ENCODE results near the gene PAM16. TPM values are rescaled to one million over a fixed set of nuclear protein-coding genes. Genes with fewer than 3 reads are reported as not detected.
A peak's percentile ranks its signal among the peaks of the same experiment; 100 is the strongest.
"Not testable (repeated sequence)": the region's sequence is repeated elsewhere in the genome, so short reads cannot be mapped to it uniquely, and the experiment has no call there.

The PAM16 gene
- total RNA-seq, 2 experiments from 2014 or later, result 29.7 to 33.9 TPM

- H3K4me1 Mint-ChIP-seq, result no peaks in the 10 kb centered on the region
- POLR2A ChIA-PET, result interaction anchor here (4.1 kb wide), 1 partner anchor 12 kb away, joined by 17 read pairs; the partner anchor contains the start of gene PAM16
- H3K9me3 Mint-ChIP-seq, result no peaks in the 10 kb centered on the region
- CTCF ChIA-PET, result no interaction called here
- no peaks in the 10 kb centered on the region for H3K36me3 Mint-ChIP-seq (ENCODE audit: low read depth)
- H3K27ac Mint-ChIP-seq, result no peak overlapping the region
- no peaks in the 10 kb centered on the region for H3K27me3 Mint-ChIP-seq
- no peak for DNase-seq
- H3K4me3 Mint-ChIP-seq, result no peak overlapping the region
Measured at GRCh38 chr16:4338712-4339299, 12.3 kb downstream of the PAM16 start.

- no peaks in the 10 kb centered on the region for H3K36me3 Mint-ChIP-seq (ENCODE audit: low read depth)
- H3K4me1 Mint-ChIP-seq, result no peaks in the 10 kb centered on the region
- H3K9me3 Mint-ChIP-seq, result no peaks in the 10 kb centered on the region
- DNase-seq, result no peak
- H3K27me3 Mint-ChIP-seq, result peaks cover 2% of the 10 kb centered on the region
- ChIA-PET CTCF (no interaction called here), POLR2A (interaction anchor here (4.1 kb wide), 1 partner anchor 12 kb away, joined by 17 read pairs; the partner anchor contains the start of gene PAM16)
- H3K4me3 Mint-ChIP-seq, result no peak overlapping the region
- H3K27ac Mint-ChIP-seq, result no peak overlapping the region
Measured at GRCh38 chr16:4338125-4338582, 13.0 kb downstream of the PAM16 start.

DNA sequence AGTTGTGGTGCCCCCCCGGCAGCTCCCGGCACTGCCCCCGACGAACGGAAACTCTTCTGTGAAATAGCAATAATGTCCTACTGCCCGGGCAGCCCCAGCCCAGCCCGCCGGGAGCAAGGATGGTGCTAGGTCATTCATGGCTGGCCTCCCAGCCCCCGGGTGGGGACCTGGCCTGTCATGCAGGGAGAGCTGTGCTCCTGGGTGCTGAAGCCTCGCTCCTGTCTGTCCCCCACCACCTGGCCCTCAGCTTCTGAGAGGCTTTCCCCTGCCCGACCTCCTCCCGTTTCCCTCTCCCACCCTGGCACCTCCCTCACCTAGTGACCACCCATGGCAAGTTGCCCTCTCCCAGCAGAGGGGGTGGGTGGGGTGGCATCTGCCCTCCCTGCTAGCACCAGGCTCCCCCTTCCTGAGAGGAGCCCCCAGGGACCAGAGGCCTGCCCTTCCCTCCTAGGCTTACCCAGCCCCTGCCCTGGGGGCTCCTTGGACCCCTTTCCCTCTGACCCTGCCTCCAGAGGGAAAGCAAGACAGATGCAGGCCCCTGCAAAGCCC is 13.5 kb downstream of the PAM16 start:
- H3K4me3 Mint-ChIP-seq, result no peak overlapping the region
- no peaks in the 10 kb centered on the region for H3K9me3 Mint-ChIP-seq
- POLR2A ChIA-PET, result no interaction called here
- peaks cover 2% of the 10 kb centered on the region for H3K27me3 Mint-ChIP-seq
- H3K4me1 Mint-ChIP-seq, result no peaks in the 10 kb centered on the region
- CTCF ChIA-PET, result no interaction called here
- H3K27ac Mint-ChIP-seq, result no peak overlapping the region
- no peaks in the 10 kb centered on the region for H3K36me3 Mint-ChIP-seq (ENCODE audit: low read depth)
- no peak for DNase-seq

- ChIA-PET POLR2A (no interaction called here), CTCF (no interaction called here)
Measured at GRCh38 chr16:4336701-4337539, 14.2 kb downstream of the PAM16 start.

DNA sequence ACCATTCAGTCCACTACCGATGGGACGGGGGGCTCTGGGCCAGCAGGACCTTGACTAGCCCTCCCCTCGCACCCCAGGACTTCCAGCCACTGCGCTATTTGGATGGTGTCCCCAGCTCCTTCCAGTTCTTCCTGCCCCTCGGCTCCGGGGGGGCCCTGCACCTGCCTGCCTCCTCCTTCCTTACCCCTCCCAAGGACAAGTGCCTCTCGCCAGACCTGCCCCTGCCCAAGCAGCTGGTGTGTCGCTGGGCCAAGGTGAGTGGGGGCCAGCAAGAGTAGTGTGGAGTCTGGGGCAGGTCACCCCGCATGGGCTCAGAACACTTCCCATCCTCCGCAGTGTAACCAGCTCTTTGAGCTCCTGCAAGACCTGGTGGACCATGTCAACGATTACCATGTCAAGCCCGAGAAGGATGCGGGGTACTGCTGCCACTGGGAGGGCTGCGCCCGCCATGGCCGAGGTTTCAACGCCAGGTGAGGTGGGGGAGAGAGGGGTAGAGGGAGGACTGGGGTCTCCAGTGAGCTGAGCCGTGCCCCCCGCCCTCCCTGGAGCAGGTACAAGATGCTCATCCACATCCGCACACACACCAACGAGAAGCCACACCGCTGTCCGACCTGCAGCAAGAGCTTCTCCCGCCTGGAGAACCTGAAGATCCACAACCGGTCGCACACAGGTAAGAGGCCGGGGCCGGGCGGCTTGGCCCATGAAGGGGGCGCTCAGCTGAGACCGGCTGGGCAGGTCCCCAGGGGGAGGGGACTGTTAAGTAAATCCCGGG is 16.2 kb downstream of the PAM16 start:
- ChIA-PET POLR2A (no interaction called here), CTCF (interaction anchor here (1.3 kb wide), 1 partner anchor 46 kb away, joined by 4 read pairs; no protein-coding TSS in a partner anchor)
- no peaks in the 10 kb centered on the region for H3K4me1 Mint-ChIP-seq
- peaks cover 2% of the 10 kb centered on the region for H3K27me3 Mint-ChIP-seq
- H3K9me3 Mint-ChIP-seq, result no peaks in the 10 kb centered on the region
- H3K27ac Mint-ChIP-seq, result no peak overlapping the region
- no peak overlapping the region for H3K4me3 Mint-ChIP-seq
- no peak for DNase-seq
- H3K36me3 Mint-ChIP-seq (ENCODE audit: low read depth), result no peaks in the 10 kb centered on the region

More at GRCh38 chr16:4336701-4337539, 14.2 kb downstream of the PAM16 start:
- no peak overlapping the region for H3K4me3 Mint-ChIP-seq
- no peaks in the 10 kb centered on the region for H3K9me3 Mint-ChIP-seq
- peaks cover 2% of the 10 kb centered on the region for H3K27me3 Mint-ChIP-seq
- H3K4me1 Mint-ChIP-seq, result no peaks in the 10 kb centered on the region
- DNase-seq, result no peak
- H3K36me3 Mint-ChIP-seq (ENCODE audit: low read depth), result no peaks in the 10 kb centered on the region
- no peak overlapping the region for H3K27ac Mint-ChIP-seq

DNA sequence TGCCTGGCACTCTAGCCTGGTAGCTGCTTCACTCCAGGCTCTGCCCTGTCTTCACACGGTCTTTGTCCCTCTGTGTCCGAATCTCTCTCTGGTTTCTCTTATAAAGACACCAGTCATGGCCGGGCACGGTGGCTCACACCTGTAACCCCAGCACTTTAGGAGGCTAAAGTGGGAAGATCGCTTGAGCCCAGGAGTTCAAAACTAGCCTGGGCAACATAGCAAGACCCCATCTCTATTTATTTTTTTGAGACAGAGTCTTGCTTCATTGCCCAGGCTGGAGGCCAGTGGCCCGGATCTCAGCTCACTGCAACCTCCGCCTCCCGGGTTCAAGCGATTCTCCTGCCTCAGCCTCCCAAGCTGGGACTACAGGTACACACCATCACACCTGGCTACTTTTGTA is 17.4 kb downstream of the PAM16 start:
- DNase-seq; H3K4me1 Mint-ChIP-seq; H3K4me3 Mint-ChIP-seq; H3K36me3 Mint-ChIP-seq (ENCODE audit: low read depth); H3K27ac Mint-ChIP-seq; H3K27me3 Mint-ChIP-seq; H3K9me3 Mint-ChIP-seq: not testable (repeated sequence)
- ChIA-PET POLR2A (interaction anchor here (1.3 kb wide), 1 partner anchor 26 kb away, joined by 3 read pairs; no protein-coding TSS in a partner anchor), CTCF (interaction anchor here (8.1 kb wide), 1 partner anchor 45 kb away, joined by 65 read pairs; no protein-coding TSS in a partner anchor)

GRCh38 chr16:4333308-4333638 is 17.8 kb downstream of the PAM16 start:
- POLR2A ChIA-PET, result interaction anchor here (1.3 kb wide), 1 partner anchor 26 kb away, joined by 3 read pairs; no protein-coding TSS in a partner anchor
- H3K36me3 Mint-ChIP-seq (ENCODE audit: low read depth), result no peaks in the 10 kb centered on the region
- no peaks in the 10 kb centered on the region for H3K4me1 Mint-ChIP-seq
- peaks cover 7% of the 10 kb centered on the region for H3K27me3 Mint-ChIP-seq
- H3K9me3 Mint-ChIP-seq, result no peaks in the 10 kb centered on the region
- CTCF ChIA-PET, result interaction anchor here (8.1 kb wide), 1 partner anchor 44 kb away, joined by 65 read pairs; no protein-coding TSS in a partner anchor
- no peak overlapping the region for H3K27ac Mint-ChIP-seq
- no peak for DNase-seq
- no peak overlapping the region for H3K4me3 Mint-ChIP-seq

- Mint-ChIP-seq H3K27me3 (peaks cover 9% of the 10 kb centered on the region), H3K4me3 (no peak overlapping the region), H3K4me1 (no peaks in the 10 kb centered on the region), H3K27ac (no peak overlapping the region), H3K36me3 (ENCODE audit: low read depth) (no peaks in the 10 kb centered on the region), H3K9me3 (no peaks in the 10 kb centered on the region)
- no peak for DNase-seq
- CTCF ChIA-PET, result interaction anchor here (2.2 to 8.1 kb wide), 2 partner anchors 44 to 79 kb away, joined by 9 to 65 read pairs; no protein-coding TSS in a partner anchor
- POLR2A ChIA-PET, result interaction anchor here (1.3 kb wide), 1 partner anchor 25 kb away, joined by 3 read pairs; no protein-coding TSS in a partner anchor
Measured at GRCh38 chr16:4332623-4333307, 18.4 kb downstream of the PAM16 start.

GRCh38 chr16:4332083-4332482 is 19.0 kb downstream of the PAM16 start:
- DNase-seq, result no peak
- POLR2A ChIA-PET, result interaction anchor here (1.0 kb wide), 1 partner anchor 78 kb away, joined by 3 read pairs; no protein-coding TSS in a partner anchor
- Mint-ChIP-seq H3K4me3 (no peak overlapping the region), H3K9me3 (no peaks in the 10 kb centered on the region), H3K27ac (no peak overlapping the region), H3K36me3 (ENCODE audit: low read depth) (no peaks in the 10 kb centered on the region), H3K27me3 (peaks cover 9% of the 10 kb centered on the region), H3K4me1 (no peaks in the 10 kb centered on the region)
- CTCF ChIA-PET, result interaction anchor here (1.0 to 8.1 kb wide), 6 partner anchors 19 to 83 kb away, joined by 3 to 65 read pairs (median 5); partner anchors contain the start of gene PAM16

DNA sequence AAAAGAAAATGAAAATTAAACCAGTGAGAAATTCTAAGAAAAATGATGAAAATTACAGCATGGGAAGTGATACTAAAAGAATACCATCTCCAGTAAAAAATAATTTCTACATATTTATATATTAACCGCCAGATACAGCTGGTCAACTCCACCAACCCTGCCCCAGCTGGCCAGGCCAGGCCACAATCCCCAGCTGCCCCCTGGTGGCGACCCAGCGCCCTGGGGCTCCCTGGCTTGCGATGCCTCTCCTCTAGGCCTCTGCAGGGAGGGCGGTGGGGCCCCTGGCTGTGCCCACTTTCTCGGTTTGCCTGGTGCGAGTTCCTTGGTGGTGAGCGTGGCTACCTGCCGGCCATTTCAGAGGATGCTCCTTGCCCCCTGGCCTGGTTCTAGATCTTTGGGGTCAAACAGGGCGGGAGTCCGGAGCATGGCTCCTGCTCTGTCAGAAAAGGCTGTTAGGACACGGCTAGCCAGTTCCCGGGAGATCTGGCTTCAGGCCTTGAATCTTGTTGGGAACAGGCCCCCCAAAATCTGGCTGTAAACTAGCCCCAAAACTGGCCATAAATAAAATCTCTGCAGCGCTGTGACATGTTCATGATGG is 20.7 kb downstream of the PAM16 start:
- ChIA-PET CTCF (interaction anchor here (0.5 to 8.1 kb wide), 11 partner anchors 15 to 82 kb away, joined by 3 to 65 read pairs (median 3); partner anchors contain the start of gene TFAP4), POLR2A (interaction anchor here (1.1 to 1.3 kb wide), 3 partner anchors 18 to 57 kb away, joined by 3 read pairs; partner anchors contain the start of genes PAM16 and TFAP4)
- Mint-ChIP-seq H3K9me3 (no peaks in the 10 kb centered on the region), H3K36me3 (ENCODE audit: low read depth) (no peaks in the 10 kb centered on the region), H3K4me1 (no peaks in the 10 kb centered on the region), H3K27me3 (peaks cover 15% of the 10 kb centered on the region), H3K4me3 (no peak overlapping the region), H3K27ac (no peak overlapping the region)
- DNase-seq, result peak; percentile 75

- Mint-ChIP-seq H3K4me1 (no peaks in the 10 kb centered on the region), H3K36me3 (ENCODE audit: low read depth) (no peaks in the 10 kb centered on the region), H3K27me3 (peaks cover 15% of the 10 kb centered on the region), H3K9me3 (no peaks in the 10 kb centered on the region), H3K4me3 (no peak overlapping the region), H3K27ac (no peak overlapping the region)
- ChIA-PET CTCF (interaction anchor here (0.6 to 8.1 kb wide), 14 partner anchors 14 to 346 kb away, joined by 3 to 65 read pairs (median 4); no protein-coding TSS in a partner anchor), POLR2A (interaction anchor here (1.1 to 1.5 kb wide), 4 partner anchors 17 to 56 kb away, joined by 3 to 5 read pairs (median 3); partner anchors contain the start of gene TFAP4)
- DNase-seq, result no peak
Measured at GRCh38 chr16:4328782-4329775, 22.0 kb downstream of the PAM16 start.
